ENCODE measurements around the gene RPTOR.

Gene RPTOR

GRCh38 chr17:80894439-80894721, 349.7 kb downstream of the RPTOR start:
- no peak for DNase-seq (ENCODE audit: low read depth)

GRCh38 chr17:80894726-80895125, 350.1 kb downstream of the RPTOR start:
- DNase-seq (ENCODE audit: low read depth): no peak

GRCh38 chr17:80895366-80895765, 350.7 kb downstream of the RPTOR start:
- DNase-seq (ENCODE audit: low read depth): no peak

GRCh38 chr17:80898716-80899115, 354.1 kb downstream of the RPTOR start:
- no peak for DNase-seq (ENCODE audit: low read depth)

GRCh38 chr17:80899402-80900268, 355.0 kb downstream of the RPTOR start:
- peak; percentile 61 for DNase-seq (ENCODE audit: low read depth)

GRCh38 chr17:80901319-80901718, 356.7 kb downstream of the RPTOR start:
- no peak for DNase-seq (ENCODE audit: low read depth)

GRCh38 chr17:80902197-80902962, 357.7 kb downstream of the RPTOR start:
- no peak for DNase-seq (ENCODE audit: low read depth)

GRCh38 chr17:80902963-80903611, 358.4 kb downstream of the RPTOR start:
- no peak for DNase-seq (ENCODE audit: low read depth)

- DNase-seq (ENCODE audit: low read depth): no peak
These were observed 359.6 kb downstream of the RPTOR start for GRCh38 chr17:80904036-80904753.

- DNase-seq (ENCODE audit: low read depth): no peak
These were observed 361.1 kb downstream of the RPTOR start for GRCh38 chr17:80905586-80906230.

GRCh38 chr17:80906364-80907259, 362.0 kb downstream of the RPTOR start:
- DNase-seq (ENCODE audit: low read depth): no peak

- no peak for DNase-seq (ENCODE audit: low read depth)
These were observed 362.6 kb downstream of the RPTOR start for GRCh38 chr17:80907281-80907680.

GRCh38 chr17:80908211-80908610, 363.6 kb downstream of the RPTOR start:
- no peak for DNase-seq (ENCODE audit: low read depth)

- no peak for DNase-seq (ENCODE audit: low read depth)
These were observed 364.1 kb downstream of the RPTOR start for GRCh38 chr17:80908776-80909175.

- no peak for DNase-seq (ENCODE audit: low read depth)
These were observed 365.0 kb downstream of the RPTOR start for GRCh38 chr17:80909635-80910034.

GRCh38 chr17:80910043-80910442, 365.4 kb downstream of the RPTOR start:
- no peak for DNase-seq (ENCODE audit: low read depth)

GRCh38 chr17:80912476-80912875, 367.8 kb downstream of the RPTOR start:
- no peak for DNase-seq (ENCODE audit: low read depth)

GRCh38 chr17:80913928-80914821, 369.5 kb downstream of the RPTOR start:
- no peak for DNase-seq (ENCODE audit: low read depth)

- DNase-seq (ENCODE audit: low read depth): no peak
These were observed 371.6 kb downstream of the RPTOR start for GRCh38 chr17:80916246-80916645.

Data from stimulated activated CD8-positive, alpha-beta memory T cell treated with anti-CD3 and anti-CD28 coated beads, Interleukin-4, amount 100 ng/mL, for 24 hours (primary cell).